Loucy (cell line): ENCODE measurements around the gene TPRG1.

ENCODE experiments used
- H2AFZ ChIP-seq: fragments of 200-600 bp; sonication (generic); 2 replicates; pipeline ENCODE4 v1.6.0; 2016; ENCODE audit warnings: antibody characterized with exemption, mild to moderate bottlenecking, low read length, moderate library complexity
- H3F3A ChIP-seq: fragments of 200-600 bp; 2 replicates; pipeline ENCODE4 v1.6.0; 2016; ENCODE audit warnings: antibody characterized with exemption, low read depth, mild to moderate bottlenecking
- H3K27me3 ChIP-seq: fragments of 200-600 bp; sonication (generic); 2 replicates; pipeline ENCODE4 v1.6.1; 2014; ENCODE audit warnings: low read length, mild to moderate bottlenecking; ENCODE audit not compliant: insufficient read depth, poor library complexity, severe bottlenecking
- H3K36me3 ChIP-seq: fragments of 200-600 bp; sonication (generic); 2 replicates; pipeline ENCODE4 v1.6.1; 2016; ENCODE audit warnings: low read length; ENCODE audit not compliant: insufficient read depth
- H3K4me1 ChIP-seq: fragments of 200-600 bp; sonication (generic); 2 replicates; pipeline ENCODE4 v1.5.1; 2014; ENCODE audit warnings: low read length, mild to moderate bottlenecking; ENCODE audit not compliant: insufficient read depth, poor library complexity, severe bottlenecking
- H3K4me2 ChIP-seq: fragments of 200-600 bp; sonication (generic); 2 replicates; pipeline ENCODE4 v1.6.0; 2014; ENCODE audit warnings: antibody characterized with exemption, low read length, low read depth, mild to moderate bottlenecking; ENCODE audit not compliant: poor library complexity, severe bottlenecking
- H3K4me3 ChIP-seq: fragments of 200-600 bp; sonication (generic); 2 replicates; pipeline ENCODE4 v1.5.1; 2014; ENCODE audit warnings: low read length, mild to moderate bottlenecking, mixed read lengths; ENCODE audit not compliant: poor library complexity, severe bottlenecking
- H3K79me2 ChIP-seq: fragments of 200-600 bp; sonication (generic); 2 replicates; pipeline ENCODE4 v1.6.1; 2014; ENCODE audit warnings: low read length; ENCODE audit not compliant: insufficient read depth
- H3K9ac ChIP-seq: fragments of 200-600 bp; sonication (generic); 2 replicates; pipeline ENCODE4 v1.6.0; 2014; ENCODE audit warnings: mild to moderate bottlenecking, low read depth, low read length, moderate library complexity; ENCODE audit not compliant: poor library complexity, severe bottlenecking
- H3K9me2 ChIP-seq: fragments of 200-600 bp; sonication (generic); replicated peaks from 2 replicates; pipeline ENCODE4 v1.6.1; 2016; ENCODE audit warnings: low read depth, low read length, mixed read lengths
- H3K9me3 ChIP-seq: fragments of 200-600 bp; sonication (generic); 2 replicates; pipeline ENCODE4 v1.6.1; 2014; ENCODE audit warnings: mild to moderate bottlenecking, antibody characterized with exemption, low read length, low read depth; ENCODE audit not compliant: insufficient read depth
- H4K20me1 ChIP-seq: fragments of 200-600 bp; sonication (generic); 2 replicates; pipeline ENCODE4 v1.6.0; 2014; ENCODE audit warnings: antibody characterized with exemption, low read length, mild to moderate bottlenecking; ENCODE audit not compliant: insufficient read depth, poor library complexity, severe bottlenecking
- CTCF ChIP-seq: fragments of 200-600 bp; sonication (generic); conservative IDR thresholded peaks from 2 replicates; pipeline ENCODE4 v1.5.1; 2014; ENCODE audit warnings: mild to moderate bottlenecking, antibody characterized with exemption, low read length
- EZH2phosphoT487 ChIP-seq: fragments of 200-600 bp; IDR thresholded peaks from 2 replicates; pipeline ENCODE4 v1.6.1; 2018; ENCODE audit warnings: antibody characterized with exemption, mild to moderate bottlenecking, moderate library complexity, borderline replicate concordance

TPRG1 gene

GRCh38 chr3:189235214-189235613 lies 63.4 kb downstream of the TPRG1 start:
- Histone ChIP-seq H3K9ac (no peak overlapping the region), H4K20me1 (no peaks in the 10 kb centered on the region), H3K4me1 (peaks cover 16% of the 10 kb centered on the region), H3K4me3 (no peak overlapping the region), H3K27me3 (no peaks in the 10 kb centered on the region), H3K9me2 (no peaks in the 10 kb centered on the region), H2AFZ (no peak overlapping the region), H3K79me2 (no peaks in the 10 kb centered on the region), H3K36me3 (no peaks in the 10 kb centered on the region), H3F3A (no peaks in the 10 kb centered on the region; the same call in 1 of the 2 replicates), H3K9me3 (no peaks in the 10 kb centered on the region), H3K4me2 (no peak overlapping the region)
- no peak for TF ChIP-seq CTCF
- TF ChIP-seq EZH2phosphoT487: no peak

- no peak overlapping the region for H3K9ac ChIP-seq
- H3K9me3 ChIP-seq: no peaks in the 10 kb centered on the region
- H2AFZ ChIP-seq: no peak overlapping the region
- no peaks in the 10 kb centered on the region for H3K27me3 ChIP-seq
- no peaks in the 10 kb centered on the region for H4K20me1 ChIP-seq
- H3K9me2 ChIP-seq: no peaks in the 10 kb centered on the region
- no peaks in the 10 kb centered on the region for H3K79me2 ChIP-seq
- H3F3A ChIP-seq: no peaks in the 10 kb centered on the region; the same call in 1 of the 2 replicates
- no peak overlapping the region for H3K4me3 ChIP-seq
- peaks cover 16% of the 10 kb centered on the region for H3K4me1 ChIP-seq
- H3K4me2 ChIP-seq: peak overlapping the region; percentile 13
- TF ChIP-seq EZH2phosphoT487: no peak
- no peak for TF ChIP-seq CTCF
- H3K36me3 ChIP-seq: no peaks in the 10 kb centered on the region
These were observed 64.6 kb downstream of the TPRG1 start for GRCh38 chr3:189236352-189236751.

GRCh38 chr3:189237526-189237925 lies 65.8 kb downstream of the TPRG1 start:
- Histone ChIP-seq H3K27me3 (no peaks in the 10 kb centered on the region), H4K20me1 (no peaks in the 10 kb centered on the region), H3K4me2 (no peak overlapping the region), H3K4me3 (no peak overlapping the region), H3F3A (no peaks in the 10 kb centered on the region; the same call in 1 of the 2 replicates), H3K79me2 (no peaks in the 10 kb centered on the region), H2AFZ (no peak overlapping the region), H3K4me1 (peaks cover 16% of the 10 kb centered on the region), H3K9me3 (no peaks in the 10 kb centered on the region), H3K36me3 (no peaks in the 10 kb centered on the region), H3K9ac (no peak overlapping the region), H3K9me2 (no peaks in the 10 kb centered on the region)
- no peak for TF ChIP-seq CTCF
- no peak for TF ChIP-seq EZH2phosphoT487
